ENCODE data around the gene CDCA3.
"Not testable (repeated sequence)": the region's sequence is repeated elsewhere in the genome, so short reads cannot be mapped to it uniquely, and the experiment has no call there.

CDCA3 gene

GRCh38 chr12:6851153-6851920 lies at the start of gene CDCA3:
TSS of gene CDCA3 (minus strand) at chr12:6851286. CDS start at chr12:6850952, 334 bp downstream.
- no peak for TF ChIP-seq CTCF (conservative IDR thresholded peaks at IDR 0.05; ENCODE audit: low read depth, low read length)
- peak within 1 kb of the TSS; percentile 94 for H3K4me3 ChIP-seq (ENCODE audit: low read length)

GRCh38 chr12:6899837-6900519 lies 48.9 kb upstream of the CDCA3 start:
- no peak overlapping the region for H3K4me3 ChIP-seq (ENCODE audit: low read length)
- DNase-seq (ENCODE audit: low read depth) = no peak
- no peak for TF ChIP-seq CTCF (conservative IDR thresholded peaks at IDR 0.05; ENCODE audit: low read depth, low read length)

More at GRCh38 chr12:6851153-6851920, at the start of gene CDCA3:
- peak; percentile 96 for DNase-seq (ENCODE audit: low read depth)

- TF ChIP-seq CTCF (conservative IDR thresholded peaks at IDR 0.05; ENCODE audit: low read depth, low read length) = no peak
- DNase-seq (ENCODE audit: low read depth) = no peak
- H3K4me3 ChIP-seq (ENCODE audit: low read length) = no peak overlapping the region
Measured at GRCh38 chr12:6899427-6899826, 48.3 kb upstream of the CDCA3 start.

GRCh38 chr12:6896846-6897435 lies 45.9 kb upstream of the CDCA3 start:
- H3K4me3 ChIP-seq (ENCODE audit: low read length) = no peak overlapping the region
- TF ChIP-seq CTCF (conservative IDR thresholded peaks at IDR 0.05; ENCODE audit: low read depth, low read length) = no peak
- DNase-seq (ENCODE audit: low read depth) = no peak

- TF ChIP-seq CTCF (conservative IDR thresholded peaks at IDR 0.05; ENCODE audit: low read depth, low read length) = no peak
- DNase-seq (ENCODE audit: low read depth) = no peak
Measured at GRCh38 chr12:6894321-6894720, 43.2 kb upstream of the CDCA3 start.

GRCh38 chr12:6892683-6893082 lies 41.6 kb upstream of the CDCA3 start:
- not testable (repeated sequence) for DNase-seq (ENCODE audit: low read depth); H3K4me3 ChIP-seq (ENCODE audit: low read length)

More at GRCh38 chr12:6894321-6894720, 43.2 kb upstream of the CDCA3 start:
- no peak overlapping the region for H3K4me3 ChIP-seq (ENCODE audit: low read length)

- no peak for DNase-seq (ENCODE audit: low read depth)
- TF ChIP-seq CTCF (conservative IDR thresholded peaks at IDR 0.05; ENCODE audit: low read depth, low read length) = no peak
Measured at GRCh38 chr12:6891646-6892001, 40.5 kb upstream of the CDCA3 start.

More at GRCh38 chr12:6891646-6892001, 40.5 kb upstream of the CDCA3 start:
- peak overlapping the region; percentile 47 for H3K4me3 ChIP-seq (ENCODE audit: low read length)
